GM12874 (cell line): ENCODE measurements around the gene IL32.

Experiments used
- TF ChIP-seq, protein P1 (sequence below): IDR thresholded peaks from 2 replicates; pipeline ENCODE4 v1.5.1; 2011; ENCODE audit warnings: low read depth, mild to moderate bottlenecking, control low read depth, low read length, moderate library complexity; ENCODE audit not compliant: insufficient read depth

Gene IL32

DNA sequence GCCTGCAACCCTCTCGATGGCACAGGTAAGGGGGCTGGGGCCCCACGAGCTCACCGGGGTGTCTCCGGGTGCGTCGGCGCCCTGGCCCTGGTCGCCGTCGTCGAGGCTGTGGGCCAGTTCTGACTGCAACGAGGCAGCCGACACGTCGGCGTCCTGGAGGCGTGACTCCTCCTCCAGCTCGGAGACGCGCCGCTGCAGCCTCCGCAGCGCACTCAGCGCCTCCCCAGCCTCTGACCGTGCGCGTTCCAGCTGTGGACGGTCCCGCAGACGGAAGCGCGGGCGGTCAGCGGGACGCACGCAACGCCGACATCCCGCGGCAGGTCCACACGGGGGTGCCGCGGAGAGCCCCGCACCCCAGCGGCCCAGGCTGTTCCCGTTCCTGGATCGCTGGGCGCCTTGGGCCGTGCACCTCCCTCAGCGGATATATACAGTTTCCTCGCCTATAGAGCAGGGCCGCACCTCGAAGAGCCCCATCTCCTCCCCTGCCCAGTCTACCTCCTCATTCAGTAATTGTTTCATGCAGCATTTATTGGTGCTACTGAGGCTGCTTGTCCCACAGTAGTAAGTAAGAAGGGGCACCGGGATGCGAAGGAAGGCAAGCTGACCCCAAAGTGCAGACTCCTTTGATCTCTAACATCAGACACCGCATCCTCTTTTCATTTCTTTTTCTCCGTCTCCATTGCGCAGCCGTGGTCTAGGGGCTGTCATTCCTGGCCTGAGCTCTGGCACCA lies 35.8 kb upstream of the IL32 start:
- TF ChIP-seq, protein P1, sequence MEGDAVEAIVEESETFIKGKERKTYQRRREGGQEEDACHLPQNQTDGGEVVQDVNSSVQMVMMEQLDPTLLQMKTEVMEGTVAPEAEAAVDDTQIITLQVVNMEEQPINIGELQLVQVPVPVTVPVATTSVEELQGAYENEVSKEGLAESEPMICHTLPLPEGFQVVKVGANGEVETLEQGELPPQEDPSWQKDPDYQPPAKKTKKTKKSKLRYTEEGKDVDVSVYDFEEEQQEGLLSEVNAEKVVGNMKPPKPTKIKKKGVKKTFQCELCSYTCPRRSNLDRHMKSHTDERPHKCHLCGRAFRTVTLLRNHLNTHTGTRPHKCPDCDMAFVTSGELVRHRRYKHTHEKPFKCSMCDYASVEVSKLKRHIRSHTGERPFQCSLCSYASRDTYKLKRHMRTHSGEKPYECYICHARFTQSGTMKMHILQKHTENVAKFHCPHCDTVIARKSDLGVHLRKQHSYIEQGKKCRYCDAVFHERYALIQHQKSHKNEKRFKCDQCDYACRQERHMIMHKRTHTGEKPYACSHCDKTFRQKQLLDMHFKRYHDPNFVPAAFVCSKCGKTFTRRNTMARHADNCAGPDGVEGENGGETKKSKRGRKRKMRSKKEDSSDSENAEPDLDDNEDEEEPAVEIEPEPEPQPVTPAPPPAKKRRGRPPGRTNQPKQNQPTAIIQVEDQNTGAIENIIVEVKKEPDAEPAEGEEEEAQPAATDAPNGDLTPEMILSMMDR, result no peak

DNA sequence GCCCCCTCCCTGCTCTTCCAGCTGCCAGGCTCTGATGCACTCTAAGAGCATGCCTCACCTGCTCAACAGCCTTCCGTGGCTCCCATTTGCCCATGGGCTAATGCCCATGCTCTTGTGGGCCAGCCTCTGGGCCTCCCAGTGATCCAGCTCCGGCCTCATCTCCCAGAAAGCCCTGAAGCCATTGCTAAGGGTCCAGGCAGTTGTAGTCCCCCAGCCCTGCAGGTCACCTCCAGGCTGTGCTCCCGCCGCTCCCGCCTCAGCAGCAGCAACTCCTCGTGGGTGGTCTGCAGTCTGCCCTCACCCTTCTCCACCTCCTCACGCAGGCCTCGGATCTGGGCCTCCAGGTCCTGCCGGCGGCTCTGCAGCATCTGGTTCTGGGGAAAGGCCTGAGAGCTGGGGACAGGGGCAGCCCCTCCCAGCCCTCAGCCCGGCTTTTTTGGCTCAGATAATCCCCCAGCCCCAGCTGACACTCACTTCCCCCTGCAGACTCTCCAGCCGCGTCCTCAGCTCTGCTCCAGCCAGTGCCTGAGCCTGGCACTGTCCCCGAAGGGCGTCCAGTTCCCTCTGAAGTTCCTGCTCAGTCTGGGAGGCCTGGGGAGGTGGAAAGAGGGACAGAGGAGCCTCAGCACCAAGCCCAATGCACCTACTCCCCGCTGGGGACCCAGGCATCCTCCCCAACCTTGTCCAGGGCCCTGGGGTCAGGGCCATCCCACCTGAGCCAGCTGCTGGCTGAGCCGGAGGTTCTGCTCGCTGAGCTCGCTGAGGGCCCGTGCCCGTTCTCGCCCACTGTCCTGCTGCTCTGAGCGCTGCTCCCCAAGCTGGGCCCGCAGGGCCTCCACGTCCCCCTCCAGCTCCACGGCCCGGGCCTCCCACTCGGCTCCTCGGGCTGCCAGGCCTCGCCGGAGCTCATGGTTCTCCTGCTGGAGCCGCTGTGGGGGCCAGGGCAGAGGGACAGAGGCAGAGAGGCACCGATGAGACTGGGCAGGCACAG lies 34.9 kb upstream of the IL32 start:
- TF ChIP-seq, protein P1, result no peak

DNA sequence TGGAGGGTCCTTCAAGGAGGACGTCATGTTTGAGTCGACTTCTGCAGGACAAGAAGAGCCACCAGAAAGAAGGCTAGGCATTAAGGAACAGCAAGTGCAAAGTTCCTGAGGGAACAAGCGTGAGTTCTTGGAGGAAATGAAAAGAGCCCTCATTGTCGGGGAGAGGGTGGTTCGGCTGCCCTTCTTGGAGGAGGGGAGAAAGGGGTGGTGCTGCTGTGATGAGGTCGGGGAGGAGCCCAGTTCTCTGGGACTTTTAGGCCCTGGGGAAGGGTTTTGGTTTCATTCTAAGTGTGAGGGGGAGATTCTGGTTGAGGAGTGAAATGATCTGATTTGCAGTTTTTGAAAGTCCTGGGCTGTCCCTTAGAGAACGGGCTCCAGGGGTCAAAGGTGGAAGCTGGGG lies 32.8 kb upstream of the IL32 start:
- TF ChIP-seq, protein P1, result no peak

DNA sequence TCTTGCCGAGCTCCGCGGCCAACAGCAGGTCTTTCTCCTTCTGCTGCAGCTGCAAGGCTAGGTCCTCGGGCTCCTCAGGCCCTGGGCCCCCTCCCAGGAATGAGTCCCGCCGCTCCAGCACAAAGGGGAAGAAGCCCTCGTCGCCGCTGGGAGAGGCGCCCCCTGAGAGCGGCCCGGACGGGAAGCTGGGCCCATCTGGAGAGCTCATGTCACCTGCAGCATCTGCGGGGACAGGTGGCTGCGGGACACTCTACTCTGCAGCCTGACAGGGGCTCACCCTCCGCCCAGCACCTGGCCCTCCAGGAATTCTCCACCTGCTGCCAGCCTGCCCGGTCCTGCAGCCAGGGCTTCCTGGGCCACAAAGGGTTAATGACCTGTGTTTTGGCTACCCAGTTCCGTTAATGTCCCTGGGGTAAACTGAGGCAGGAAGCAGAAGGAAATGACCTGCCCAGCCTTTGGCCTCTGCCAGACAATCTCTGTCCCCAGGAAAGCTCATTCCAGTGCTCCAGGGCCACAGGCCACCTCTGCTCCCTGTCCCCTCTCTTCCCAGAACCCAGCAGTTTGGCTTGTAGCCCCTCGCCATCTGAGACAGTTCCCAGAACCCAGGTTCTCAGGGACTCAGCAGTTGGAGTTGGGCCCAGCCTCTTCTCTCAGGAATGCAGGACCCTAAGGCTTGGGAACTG lies 30.0 kb upstream of the IL32 start:
- TF ChIP-seq, protein P1, result no peak

DNA sequence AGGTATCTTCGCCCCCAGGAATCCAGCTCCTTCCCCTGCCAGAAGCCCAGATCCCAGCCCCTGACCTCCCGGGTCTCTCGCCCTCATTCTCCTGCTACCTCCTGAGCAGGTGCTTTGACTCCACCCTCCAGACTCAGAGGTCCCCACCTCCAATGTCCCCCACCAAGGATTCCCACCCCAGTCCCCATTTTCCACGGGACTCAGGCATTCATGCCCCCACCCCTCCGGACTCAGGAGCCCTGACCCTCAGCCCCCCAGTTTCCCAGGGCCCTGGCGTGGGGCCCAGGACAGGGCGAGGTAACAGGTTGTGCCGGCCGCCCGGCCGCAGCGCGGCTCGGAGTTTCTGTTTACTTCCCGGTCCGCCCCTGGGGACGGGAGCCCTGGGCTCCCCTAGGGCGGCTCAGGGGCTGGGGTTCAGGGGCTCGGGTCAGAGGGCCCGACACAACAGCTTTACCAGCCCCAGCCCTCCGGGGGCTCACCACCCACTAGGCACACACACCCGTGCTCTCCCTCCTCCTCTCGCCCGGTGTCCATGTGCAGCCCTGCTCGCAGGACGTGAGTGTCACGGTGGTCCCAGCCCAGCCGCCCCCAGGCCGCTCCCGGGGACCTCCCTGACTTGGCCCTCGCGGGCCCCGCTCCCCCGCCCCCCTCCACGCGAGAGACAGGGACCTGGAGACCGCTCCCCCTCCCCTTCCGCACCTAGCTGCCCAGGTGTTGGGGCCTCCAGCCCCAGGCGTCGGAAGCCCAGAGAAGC lies 29.3 kb upstream of the IL32 start:
- TF ChIP-seq, protein P1, result no peak

DNA sequence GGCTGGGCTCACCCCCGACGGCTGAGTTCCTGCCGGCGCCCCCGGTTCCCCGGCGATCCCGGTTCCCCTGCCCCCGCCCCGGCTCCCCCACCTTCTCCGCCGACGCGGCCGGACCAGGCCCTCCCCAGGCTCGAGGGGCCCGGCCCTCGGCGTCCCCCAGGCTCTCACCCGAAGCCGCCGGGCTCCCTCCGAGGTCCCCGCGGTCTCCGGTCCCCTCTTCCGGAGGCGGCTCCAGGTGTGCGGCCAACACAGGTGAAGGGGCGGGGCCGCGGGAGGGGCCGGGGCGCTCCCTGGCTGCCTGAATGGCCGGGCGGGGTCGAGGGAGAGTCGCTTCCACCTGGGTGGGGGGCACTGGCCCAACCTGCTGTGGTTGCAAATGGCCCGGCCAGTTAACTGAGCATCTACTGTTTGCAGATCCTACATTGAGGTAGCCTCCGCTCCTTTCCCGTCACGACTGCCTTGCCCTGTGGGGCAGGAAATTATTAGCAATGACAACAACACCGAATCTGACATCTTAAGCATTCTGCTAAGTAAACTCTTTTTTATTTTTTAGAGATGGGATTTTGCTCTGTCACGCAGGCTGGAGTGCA lies 28.6 kb upstream of the IL32 start, which contains the start of gene BICDL2:
Gene BICDL2, minus strand, starts transcription at position 219 of the 590 bp plus-strand sequence. CDS start 1,448 bp downstream, outside the sequence.
- TF ChIP-seq, protein P1, result no peak
